ENCODE results near the gene CTSH.

- no peak for TF ChIP-seq CTCF (IDR thresholded peaks at IDR 0.05)
- no peak for TF ChIP-seq POLR2AphosphoS5 (IDR thresholded peaks at IDR 0.05)
- no peak for TF ChIP-seq POLR2A (IDR thresholded peaks at IDR 0.05)
Observed at GRCh38 chr15:78991879-78992278, 47.0 kb upstream of the CTSH start.

Measured in sigmoid colon (tissue), 4 donors.